Right lobe of liver (tissue), 6 donors: ENCODE measurements around the gene MTAP. TPM values are rescaled to one million over a fixed set of nuclear protein-coding genes. Genes with fewer than 3 reads are reported as not detected.

Experiments
- ATAC-seq, 4 donors: fragments of 200-7000 bp; cut with Tn5 transposase; one replicate each; pipeline ENCODE4 v1.9.1; 2020; ENCODE audit warnings: mild to moderate bottlenecking in 4 of 4, moderate library complexity in 4 of 4
- DNase-seq, 3 donors: peaks; one replicate each; pipeline ENCODE4 v3.0.0-alpha.2; 2020
- H3K27ac ChIP-seq, 3 donors: fragments of 200-600 bp; one replicate each; pipeline ENCODE4 v1.8.0; 2022
- H3K27me3 ChIP-seq, 2 donors: fragments of 200-600 bp; one replicate each; pipeline ENCODE4 v1.8.0; 2022
- H3K36me3 ChIP-seq, 4 donors: fragments of 200-600 bp; sonication (generic) in 1 of 4; one replicate each; pipeline versions ENCODE4 v1.5.1 to v1.8.0; 2017 to 2022; ENCODE audit warnings: control low read depth in 1 of 4
- H3K4me1 ChIP-seq, 4 donors: fragments of 200-600 bp; sonication (generic) in 1 of 4; one replicate each; pipeline versions ENCODE4 v1.5.1 to v1.8.0; 2017 to 2022; ENCODE audit warnings: control low read depth in 1 of 4
- H3K4me3 ChIP-seq, 3 donors: fragments of 200-600 bp; one replicate each; pipeline ENCODE4 v1.8.0; 2022
- H3K9me3 ChIP-seq, 4 donors: fragments of 200-600 bp; sonication (generic) in 1 of 4; one replicate each; pipeline versions ENCODE4 v1.5.1 to v1.8.0; 2017 to 2022; ENCODE audit warnings: control low read depth in 1 of 4
- CTCF ChIP-seq, 4 donors: fragments of 200-600 bp in 3 of 4; fragments of 450-650 bp in 1 of 4; IDR thresholded peaks; one replicate each; pipeline versions ENCODE4 v1.5.1 to v1.8.0; 2016 to 2022; ENCODE audit warnings: antibody characterized with exemption in 4 of 4, mild to moderate bottlenecking in 2 of 4
- POLR2A ChIP-seq: fragments of 450-650 bp; IDR thresholded peaks from one replicate; pipeline ENCODE4 v1.6.1; 2017; ENCODE audit warnings: antibody characterized with exemption, mild to moderate bottlenecking
- WGBS: methylation state at CpG from one replicate; pipeline ENCODE4 v1.1.6; 2018; ENCODE audit warnings: low coverage, low lambda C conversion rate; ENCODE audit not compliant: insufficient coverage; ENCODE audit errors: missing lambda C conversion rate; 5-methylcytosine and 5-hydroxymethylcytosine counted together
- intact Hi-C, 2 donors: fragments of 100-400 bp; cut with DNase I; formaldehyde crosslinking; loops; one replicate each; pipeline versions ENCODE4 v1.11.2 to v1.14.1; 2022
- total RNA-seq, 6 experiments: library from RNA; depleted of rRNA in 2 of 6; stranded (reverse); fragments of >200 nt in 2 of 6; fragmentation: NEBNext Ultra II Directional in 3 of 6; extraction: Animal tissue kit (Norgen Biotek cat#: 25700) in 3 of 6; gene quantifications; one replicate each; pipeline versions ENCODE4 v1.1.0 to v1.2.4, GENCODE V29; 2016 to 2023
- donor health status: DM: no; HTN: yes; CAD: no.
- donor health status: DM: no; HTN: no; CAD: no.
- donor health status: DM: no; HTN: no; CAD: no.
- donor health status: DM: no; HTN: yes; CAD: no.
- donor health status: DM: no; HTN: yes; CAD: no.

Gene MTAP
- total RNA-seq, 6 experiments from 2014 or later: 18.1 to 23.7 (median 20.5) TPM

- H3K4me3 ChIP-seq: no peak overlapping the region
- ATAC-seq (peak; percentile 82 to 96 (median 92)), DNase-seq (peak in 1 of 3 donors; percentile 56)
- H3K9me3 ChIP-seq: no peaks in the 10 kb centered on the region
- intact Hi-C loops: no loop called here
- H3K36me3 ChIP-seq: peaks cover 0 to 2% (median 0%) of the 10 kb centered on the region in 4 donors
- H3K4me1 ChIP-seq: peaks cover 0 to 39% (median 19%) of the 10 kb centered on the region in 4 donors
- H3K27me3 ChIP-seq: no peaks in the 10 kb centered on the region
- TF ChIP-seq CTCF (IDR thresholded peaks at IDR 0.05): no peak
- TF ChIP-seq POLR2A: no peak
- 45% methylated on average over 2 of the region's 2 CpGs for WGBS
- H3K27ac ChIP-seq: peak overlapping the region; percentile 56 to 62 (median 58)
Measured at GRCh38 chr9:21853414-21853813, 51.0 kb downstream of the MTAP start.

GRCh38 chr9:21854119-21854518, 51.7 kb downstream of the MTAP start:
- intact Hi-C loops: no loop called here
- H3K36me3 ChIP-seq: peaks cover 0 to 2% (median 0%) of the 10 kb centered on the region in 4 donors
- no peaks in the 10 kb centered on the region for H3K27me3 ChIP-seq
- DNase-seq (no peak), ATAC-seq (peak in 1 of 4 donors; percentile 10)
- no peaks in the 10 kb centered on the region for H3K9me3 ChIP-seq
- no peak overlapping the region for H3K4me3 ChIP-seq
- H3K4me1 ChIP-seq: peaks cover 0 to 39% (median 19%) of the 10 kb centered on the region in 4 donors
- no peak for TF ChIP-seq POLR2A
- 34% methylated on average over 4 of the region's 4 CpGs for WGBS
- H3K27ac ChIP-seq: peak overlapping the region; percentile 17 to 58 (median 53)

- Histone ChIP-seq H3K4me1 (peaks cover 0 to 39% (median 19%) of the 10 kb centered on the region in 4 donors), H3K36me3 (peaks cover 0 to 2% (median 0%) of the 10 kb centered on the region in 4 donors), H3K4me3 (no peak overlapping the region), H3K27ac (peak overlapping the region; percentile 17 to 58 (median 53)), H3K9me3 (no peaks in the 10 kb centered on the region), H3K27me3 (no peaks in the 10 kb centered on the region)
- 34% methylated on average over 8 of the region's 11 CpGs for WGBS
- intact Hi-C loops: no loop called here
- DNase-seq: peak in 2 of 3 donors; percentile 63 to 67
- ATAC-seq: peak; percentile 25 to 64 (median 56)
- TF ChIP-seq POLR2A: no peak
- TF ChIP-seq CTCF (IDR thresholded peaks at IDR 0.05): no peak
Measured at GRCh38 chr9:21854594-21854993, 52.2 kb downstream of the MTAP start.

- ATAC-seq: peak; percentile 50 to 69 (median 65)
- peaks cover 0 to 39% (median 19%) of the 10 kb centered on the region in 4 donors for H3K4me1 ChIP-seq
- no peaks in the 10 kb centered on the region for H3K9me3 ChIP-seq
- peak overlapping the region in 2 of 3 donors; percentile 26 to 45 for H3K27ac ChIP-seq
- no peak for DNase-seq
- no peaks in the 10 kb centered on the region for H3K27me3 ChIP-seq
- TF ChIP-seq POLR2A (no peak), CTCF (IDR thresholded peaks at IDR 0.05) (no peak)
- intact Hi-C loops: no loop called here
- 69% methylated on average over 5 of the region's 5 CpGs for WGBS
- H3K4me3 ChIP-seq: no peak overlapping the region
- peaks cover 0 to 5% (median 1%) of the 10 kb centered on the region in 4 donors for H3K36me3 ChIP-seq
Measured at GRCh38 chr9:21856301-21857094, 54.1 kb downstream of the MTAP start.

GRCh38 chr9:21862871-21863270, 60.4 kb downstream of the MTAP start:
- Histone ChIP-seq H3K27me3 (no peaks in the 10 kb centered on the region), H3K36me3 (peaks cover 0 to 5% (median 2%) of the 10 kb centered on the region in 4 donors), H3K4me3 (no peak overlapping the region), H3K27ac (no peak overlapping the region), H3K4me1 (peaks cover 0 to 7% (median 3%) of the 10 kb centered on the region in 4 donors), H3K9me3 (no peaks in the 10 kb centered on the region)
- DNase-seq (no peak), ATAC-seq (no peak)
- no peak for TF ChIP-seq POLR2A
- no peak for TF ChIP-seq CTCF (IDR thresholded peaks at IDR 0.05)
- 89% methylated on average over 1 of the region's 1 CpG for WGBS
- intact Hi-C loops: no loop called here
